ENCODE data around the gene RBBP8NL.
A peak's percentile ranks its signal among the peaks of the same experiment; 100 is the strongest.

RBBP8NL gene

DNA sequence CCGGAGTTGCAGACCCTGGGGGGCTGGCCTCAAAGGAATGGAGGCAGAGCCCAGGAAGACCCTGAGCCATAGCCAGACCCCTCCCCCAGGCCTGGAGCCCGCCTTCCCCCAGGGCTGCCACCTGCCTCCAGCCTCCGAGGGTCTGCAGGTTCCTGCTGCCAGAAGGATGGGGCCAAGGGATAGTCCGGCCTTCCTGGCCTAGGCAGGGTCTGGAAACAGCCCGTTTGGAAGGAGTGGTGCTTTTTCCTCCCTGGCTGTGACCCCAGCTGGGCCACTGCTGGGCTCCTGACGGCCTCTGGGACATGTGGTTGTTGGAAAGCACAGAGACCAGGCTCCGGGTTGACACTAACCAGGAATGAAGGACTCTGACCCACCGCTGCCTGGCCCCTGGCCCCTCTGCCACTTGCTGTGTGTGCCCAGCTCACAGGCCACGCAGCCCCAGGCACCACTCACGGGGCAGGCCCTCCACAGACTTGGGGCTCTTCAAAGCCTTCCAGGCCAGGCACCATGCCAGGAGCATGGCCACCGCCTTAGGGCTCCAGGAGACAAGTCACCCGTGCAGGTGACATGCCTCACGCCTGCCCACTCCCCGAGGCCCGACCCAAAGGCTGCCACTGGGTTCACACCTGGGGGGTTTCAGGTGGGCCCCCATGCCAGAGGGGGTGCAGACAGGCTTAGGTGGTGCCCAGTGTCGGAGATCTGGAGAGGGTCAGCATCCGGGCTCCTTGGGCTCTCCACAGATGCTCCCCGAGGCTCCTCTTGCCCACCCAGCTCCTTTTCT, 56.3 kb downstream of the RBBP8NL start:
- Histone ChIP-seq H3K27me3 (replicated peaks; ENCODE audit: control insufficient read depth, insufficient read depth, low read length) (no peaks in the 10 kb centered on the region), H3K4me3 (ENCODE audit: low read length) (no peak overlapping the region), H3K9ac (ENCODE audit: low read length) (no peak overlapping the region), H3K36me3 (ENCODE audit: control insufficient read depth, insufficient read depth, low read length, severe bottlenecking) (no peaks in the 10 kb centered on the region), H3K9me3 (ENCODE audit: control insufficient read depth, low read length) (no peaks in the 10 kb centered on the region), H3K4me1 (ENCODE audit: control insufficient read depth, insufficient read depth, low read length) (peaks cover 47% of the 10 kb centered on the region)
- DNase-seq (ENCODE audit: low read depth): no peak

DNA sequence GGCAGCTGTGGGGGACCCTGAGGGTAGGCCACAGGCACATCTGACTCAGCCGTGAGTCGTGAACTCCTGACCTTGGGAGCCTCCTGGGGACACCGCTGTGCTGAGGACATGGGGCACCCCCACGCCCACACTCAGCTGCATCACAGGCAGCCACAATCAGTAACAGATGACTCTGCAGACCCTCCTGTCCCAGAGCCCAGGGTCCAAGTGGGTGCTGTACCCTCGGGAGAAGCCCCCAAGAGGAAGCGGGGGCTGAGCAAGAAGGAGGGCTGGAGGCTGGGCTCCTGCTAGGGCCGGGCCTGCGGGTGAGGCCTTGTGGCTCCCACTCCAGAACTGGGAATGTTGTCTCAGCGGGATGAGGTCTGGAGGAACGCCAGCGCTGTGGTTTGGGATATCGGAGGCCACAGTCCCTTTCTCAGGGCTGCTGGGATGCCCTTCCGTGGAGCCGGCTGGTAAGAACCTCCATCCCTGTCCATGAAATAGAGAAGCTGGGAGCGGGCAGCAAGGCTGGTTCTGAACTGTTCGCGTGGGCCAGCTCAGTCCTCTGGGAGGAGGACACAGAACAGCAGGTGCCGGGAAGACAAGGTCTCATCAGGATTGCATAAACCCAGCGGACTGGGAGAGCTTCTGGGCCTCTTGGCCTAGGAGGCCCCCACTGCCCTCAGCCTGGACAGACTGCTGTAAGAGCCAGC, 57.1 kb downstream of the RBBP8NL start:
- Histone ChIP-seq H3K4me1 (ENCODE audit: control insufficient read depth, insufficient read depth, low read length) (peaks cover 41% of the 10 kb centered on the region), H3K36me3 (ENCODE audit: control insufficient read depth, insufficient read depth, low read length, severe bottlenecking) (no peaks in the 10 kb centered on the region)
- DNase-seq (ENCODE audit: low read depth): peak; percentile 55

GRCh38 chr20:62369815-62370114, 57.6 kb downstream of the RBBP8NL start:
- Histone ChIP-seq H3K36me3 (ENCODE audit: control insufficient read depth, insufficient read depth, low read length, severe bottlenecking) (no peaks in the 10 kb centered on the region), H3K4me1 (ENCODE audit: control insufficient read depth, insufficient read depth, low read length) (peaks cover 39% of the 10 kb centered on the region), H3K9ac (ENCODE audit: low read length) (no peak overlapping the region), H3K9me3 (ENCODE audit: control insufficient read depth, low read length) (no peaks in the 10 kb centered on the region), H3K4me3 (ENCODE audit: low read length) (no peak overlapping the region), H3K27me3 (replicated peaks; ENCODE audit: control insufficient read depth, insufficient read depth, low read length) (no peaks in the 10 kb centered on the region)
- no peak for DNase-seq (ENCODE audit: low read depth)

More for the DNA sequence above, 57.1 kb downstream of the RBBP8NL start:
- Histone ChIP-seq H3K9me3 (ENCODE audit: control insufficient read depth, low read length) (no peaks in the 10 kb centered on the region), H3K4me3 (ENCODE audit: low read length) (no peak overlapping the region), H3K27me3 (replicated peaks; ENCODE audit: control insufficient read depth, insufficient read depth, low read length) (no peaks in the 10 kb centered on the region), H3K9ac (ENCODE audit: low read length) (no peak overlapping the region)

- Histone ChIP-seq H3K4me1 (ENCODE audit: control insufficient read depth, insufficient read depth, low read length) (peaks cover 38% of the 10 kb centered on the region), H3K4me3 (ENCODE audit: low read length) (no peak overlapping the region), H3K9me3 (ENCODE audit: control insufficient read depth, low read length) (no peaks in the 10 kb centered on the region), H3K36me3 (ENCODE audit: control insufficient read depth, insufficient read depth, low read length, severe bottlenecking) (no peaks in the 10 kb centered on the region), H3K9ac (ENCODE audit: low read length) (no peak overlapping the region), H3K27me3 (replicated peaks; ENCODE audit: control insufficient read depth, insufficient read depth, low read length) (no peaks in the 10 kb centered on the region)
- DNase-seq (ENCODE audit: low read depth): peak; percentile 67
Observed at GRCh38 chr20:62368976-62369814, 58.1 kb downstream of the RBBP8NL start.

DNA sequence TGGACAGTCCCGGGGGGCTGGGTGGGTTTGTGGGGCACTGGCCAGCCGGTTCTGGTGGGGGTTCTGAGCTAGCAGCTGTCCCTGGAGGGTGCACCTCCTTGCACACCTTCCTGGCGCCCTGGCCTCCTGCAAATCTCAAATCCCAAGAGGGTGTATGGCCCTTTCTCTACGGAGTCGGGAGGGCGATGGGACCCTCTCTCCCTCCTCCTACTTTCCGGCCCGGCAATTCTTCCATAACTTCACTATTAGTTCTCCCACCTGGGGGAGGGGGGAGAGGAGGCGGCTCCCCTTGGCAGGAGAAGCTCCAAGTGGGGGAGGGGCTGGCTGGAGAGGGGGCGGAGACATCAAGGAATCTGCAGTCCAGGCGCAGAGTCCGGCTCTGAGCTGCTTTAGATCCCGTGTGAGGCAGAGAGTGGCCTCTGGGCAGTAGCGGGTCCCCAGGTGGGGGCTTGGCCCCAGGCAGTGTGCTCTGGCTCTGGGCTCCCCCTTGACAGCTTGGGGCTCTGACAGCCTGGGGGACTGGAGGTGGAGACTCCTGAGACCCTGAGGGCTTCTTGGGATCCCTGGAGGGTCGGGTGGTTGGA, 58.9 kb downstream of the RBBP8NL start:
- DNase-seq (ENCODE audit: low read depth): peak; percentile 55
- H3K9ac ChIP-seq (ENCODE audit: low read length): no peak overlapping the region
- H3K4me3 ChIP-seq (ENCODE audit: low read length): no peak overlapping the region
- no peaks in the 10 kb centered on the region for H3K27me3 ChIP-seq (replicated peaks; ENCODE audit: control insufficient read depth, insufficient read depth, low read length)
- H3K9me3 ChIP-seq (ENCODE audit: control insufficient read depth, low read length): no peaks in the 10 kb centered on the region
- peaks cover 38% of the 10 kb centered on the region for H3K4me1 ChIP-seq (ENCODE audit: control insufficient read depth, insufficient read depth, low read length)
- no peaks in the 10 kb centered on the region for H3K36me3 ChIP-seq (ENCODE audit: control insufficient read depth, insufficient read depth, low read length, severe bottlenecking)

DNA sequence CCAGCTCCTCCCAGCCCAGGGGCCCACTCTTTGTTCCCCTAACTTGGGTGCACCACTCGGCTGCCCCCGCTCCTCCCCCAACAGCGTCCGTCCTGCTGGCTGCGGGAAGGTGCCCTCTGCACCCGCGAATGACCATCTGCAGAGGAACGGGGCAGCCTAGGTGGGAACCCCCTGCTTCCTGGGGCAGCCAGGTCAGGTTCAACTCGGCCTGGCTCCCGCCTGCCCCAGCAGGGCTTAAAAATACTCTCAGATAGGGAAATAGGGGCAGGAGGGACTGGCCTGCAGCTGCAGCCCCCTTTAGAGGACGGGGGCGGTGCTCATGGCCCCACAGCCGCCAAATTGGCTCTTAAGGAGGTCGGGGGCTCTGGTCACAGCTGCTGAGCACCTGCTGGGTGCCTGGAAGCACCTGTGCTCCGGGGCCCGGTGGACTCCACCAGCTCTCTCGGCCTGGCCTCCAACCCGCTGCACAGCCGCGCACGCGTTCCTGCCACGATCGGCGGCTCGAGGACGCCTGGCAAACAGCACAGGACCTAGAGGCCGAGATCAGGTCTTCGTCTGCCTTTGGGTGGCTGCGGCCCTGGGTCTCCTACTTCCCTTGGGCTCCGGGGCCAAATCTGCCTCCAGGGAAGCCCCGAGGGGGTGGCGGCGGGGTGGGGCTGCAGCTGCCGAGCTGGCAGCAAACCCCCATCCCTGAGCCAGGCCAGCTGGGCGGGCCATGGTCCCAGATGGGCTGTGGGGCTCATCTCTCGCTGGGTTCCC, 59.5 kb downstream of the RBBP8NL start:
- Histone ChIP-seq H3K36me3 (ENCODE audit: control insufficient read depth, insufficient read depth, low read length, severe bottlenecking) (no peaks in the 10 kb centered on the region), H3K4me1 (ENCODE audit: control insufficient read depth, insufficient read depth, low read length) (peaks cover 38% of the 10 kb centered on the region), H3K9me3 (ENCODE audit: control insufficient read depth, low read length) (no peaks in the 10 kb centered on the region), H3K4me3 (ENCODE audit: low read length) (peak overlapping the region; percentile 33), H3K9ac (ENCODE audit: low read length) (no peak overlapping the region), H3K27me3 (replicated peaks; ENCODE audit: control insufficient read depth, insufficient read depth, low read length) (no peaks in the 10 kb centered on the region)
- DNase-seq (ENCODE audit: low read depth): no peak

DNA sequence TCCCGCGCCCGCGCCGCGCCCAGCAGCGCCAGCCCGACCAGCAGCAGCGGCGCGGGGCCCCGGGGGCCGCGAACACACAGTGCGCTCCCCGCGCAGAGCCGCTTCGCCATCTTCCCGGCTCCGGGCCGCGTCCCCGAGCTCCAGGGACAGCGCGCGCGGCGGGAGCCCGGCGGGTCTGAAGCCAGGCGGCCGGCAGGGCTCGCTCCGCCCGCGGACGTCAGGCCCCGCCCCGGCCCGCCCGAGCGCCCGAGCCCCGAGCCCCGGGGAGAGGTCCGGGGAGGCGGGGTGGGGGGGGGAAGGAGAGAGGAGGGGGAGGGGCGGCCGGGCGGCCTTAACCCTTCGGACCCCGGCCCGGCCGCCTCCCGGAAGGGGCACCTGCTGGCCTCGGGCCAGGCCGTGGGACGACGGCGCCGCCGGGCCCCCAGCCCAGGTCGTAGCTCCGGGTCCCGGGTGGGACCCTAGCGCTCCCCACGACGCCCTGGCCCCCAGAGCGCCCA, 60.2 kb downstream of the RBBP8NL start, which contains the start of gene LAMA5:
TSS of gene LAMA5 (minus strand) at position 177 of the 497 bp plus-strand sequence. CDS start at position 110, 67 bp downstream.
- Histone ChIP-seq H3K9me3 (ENCODE audit: control insufficient read depth, low read length) (no peaks in the 10 kb centered on the region), H3K9ac (ENCODE audit: low read length) (peak within 1 kb of the TSS; percentile 68), H3K4me3 (ENCODE audit: low read length) (peak within 1 kb of the TSS; percentile 76), H3K4me1 (ENCODE audit: control insufficient read depth, insufficient read depth, low read length) (peaks cover 38% of the 10 kb centered on the region), H3K36me3 (ENCODE audit: control insufficient read depth, insufficient read depth, low read length, severe bottlenecking) (no peaks in the 10 kb centered on the region), H3K27me3 (replicated peaks; ENCODE audit: control insufficient read depth, insufficient read depth, low read length) (no peaks in the 10 kb centered on the region)
- peak; percentile 83 for DNase-seq (ENCODE audit: low read depth)

GRCh38 chr20:62366370-62367135, 60.8 kb downstream of the RBBP8NL start:
- peak overlapping the region; percentile 68 for H3K9ac ChIP-seq (ENCODE audit: low read length)
- DNase-seq (ENCODE audit: low read depth): peak; percentile 21
- peaks cover 38% of the 10 kb centered on the region for H3K4me1 ChIP-seq (ENCODE audit: control insufficient read depth, insufficient read depth, low read length)
- H3K4me3 ChIP-seq (ENCODE audit: low read length): peak overlapping the region; percentile 76
- no peaks in the 10 kb centered on the region for H3K36me3 ChIP-seq (ENCODE audit: control insufficient read depth, insufficient read depth, low read length, severe bottlenecking)
- no peaks in the 10 kb centered on the region for H3K9me3 ChIP-seq (ENCODE audit: control insufficient read depth, low read length)
- no peaks in the 10 kb centered on the region for H3K27me3 ChIP-seq (replicated peaks; ENCODE audit: control insufficient read depth, insufficient read depth, low read length)

GRCh38 chr20:62365814-62366369, 61.4 kb downstream of the RBBP8NL start:
- Histone ChIP-seq H3K36me3 (ENCODE audit: control insufficient read depth, insufficient read depth, low read length, severe bottlenecking) (no peaks in the 10 kb centered on the region), H3K4me1 (ENCODE audit: control insufficient read depth, insufficient read depth, low read length) (peaks cover 36% of the 10 kb centered on the region), H3K9ac (ENCODE audit: low read length) (no peak overlapping the region), H3K27me3 (replicated peaks; ENCODE audit: control insufficient read depth, insufficient read depth, low read length) (no peaks in the 10 kb centered on the region), H3K9me3 (ENCODE audit: control insufficient read depth, low read length) (no peaks in the 10 kb centered on the region), H3K4me3 (ENCODE audit: low read length) (peak overlapping the region; percentile 76)
- DNase-seq (ENCODE audit: low read depth): no peak
